Glomerular visceral epithelial cell (primary cell): ENCODE results near the gene ARHGEF11.

Source experiments
- DNase-seq: peaks from one replicate; pipeline ENCODE4 v3.0.0-alpha.2; 2016; ENCODE audit errors: extremely low spot score

Gene ARHGEF11

GRCh38 chr1:156896490-156897033 lies 149.0 kb downstream of the ARHGEF11 start:
- peak; percentile 94 for DNase-seq

GRCh38 chr1:156895927-156896326 lies 149.6 kb downstream of the ARHGEF11 start:
- no peak for DNase-seq

GRCh38 chr1:156895455-156895812 lies 150.1 kb downstream of the ARHGEF11 start:
- no peak for DNase-seq

DNA sequence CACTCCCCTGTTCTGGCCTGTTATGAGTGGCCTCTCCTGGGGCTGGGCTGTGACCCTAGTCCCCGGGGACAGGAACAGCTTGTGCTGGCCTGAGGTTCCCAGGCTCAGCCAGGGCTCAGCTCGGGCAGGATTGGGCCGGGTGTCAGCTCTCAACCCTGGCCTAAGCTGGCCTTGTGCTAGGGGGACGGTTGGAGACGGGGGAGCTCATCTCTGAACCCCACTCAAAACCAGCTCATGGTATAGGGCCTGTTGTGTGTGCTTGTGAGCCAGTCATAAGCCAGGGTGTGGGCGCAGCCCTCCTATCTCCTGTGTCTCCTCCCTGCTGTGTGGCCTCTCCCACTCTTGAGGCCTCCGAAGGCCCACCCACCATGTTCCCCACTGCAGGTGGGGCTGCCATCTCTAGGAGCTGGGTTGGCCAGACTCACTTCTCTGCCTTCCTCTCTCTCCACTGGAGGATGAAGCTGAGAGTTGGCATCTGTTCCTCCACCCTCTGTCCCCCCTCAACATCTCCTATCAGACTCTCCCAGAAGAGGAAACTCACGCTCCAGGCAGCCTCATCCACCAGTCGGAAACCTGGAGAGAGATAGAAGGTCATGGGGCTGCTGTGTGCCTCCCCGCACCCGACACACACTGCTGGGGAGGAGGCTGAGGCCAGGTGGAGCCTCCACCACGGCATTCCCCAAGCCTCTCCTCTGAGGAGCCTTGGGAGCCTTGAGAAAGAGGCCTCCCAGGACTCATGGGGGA lies 150.7 kb downstream of the ARHGEF11 start:
- no peak for DNase-seq

- DNase-seq = no peak
Observed at GRCh38 chr1:156894001-156894400, 151.5 kb downstream of the ARHGEF11 start.

DNA sequence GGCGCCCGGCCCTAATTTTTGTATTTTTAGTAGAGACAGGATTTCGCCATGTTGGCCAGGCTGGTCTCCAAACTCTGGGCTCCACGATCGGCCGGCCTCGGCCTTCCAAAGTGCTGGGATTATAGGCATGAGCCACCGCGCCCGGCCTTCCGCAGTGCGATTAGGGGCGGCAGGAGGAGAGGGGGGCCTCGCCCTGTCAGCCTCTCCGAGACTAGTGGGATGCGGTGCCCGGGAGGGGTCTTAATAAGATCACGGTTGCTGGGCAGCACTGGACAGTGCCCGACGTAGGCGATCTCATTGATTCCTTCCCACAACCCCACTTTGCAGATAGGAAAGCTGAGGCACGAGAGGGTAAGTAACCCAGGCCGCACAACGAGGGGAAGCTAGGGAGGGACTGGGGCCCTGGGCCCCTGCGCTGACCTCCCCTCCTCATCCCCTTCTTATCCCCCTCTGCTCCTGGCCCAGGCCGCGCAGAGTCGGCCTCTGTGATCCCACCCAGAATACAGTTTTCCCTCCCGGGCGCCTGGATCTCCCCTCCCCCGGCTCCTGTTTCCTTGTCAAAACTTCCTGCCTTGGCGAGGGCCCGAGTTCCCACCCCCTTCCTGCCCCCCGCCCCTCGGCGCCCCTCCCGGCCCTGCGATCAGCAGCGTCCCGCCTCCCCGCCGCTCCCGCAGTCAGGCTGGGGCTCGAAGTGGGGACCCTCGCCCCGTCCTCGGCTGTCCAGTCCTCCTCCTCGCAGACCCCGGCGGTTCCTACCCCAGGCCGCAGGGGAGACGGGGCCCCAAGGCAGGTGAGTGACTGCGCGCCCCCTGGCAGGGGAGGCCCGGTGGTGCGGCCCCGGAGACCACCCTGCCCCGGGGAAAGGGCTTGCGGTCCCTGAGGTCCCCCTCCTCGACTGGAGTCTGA lies 152.2 kb downstream of the ARHGEF11 start, which contains the start of gene PEAR1:
PEAR1 (plus strand) TSS at position 671 of the 906 bp plus-strand sequence. CDS start 10,209 bp downstream, outside the sequence.
- DNase-seq = no peak

DNA sequence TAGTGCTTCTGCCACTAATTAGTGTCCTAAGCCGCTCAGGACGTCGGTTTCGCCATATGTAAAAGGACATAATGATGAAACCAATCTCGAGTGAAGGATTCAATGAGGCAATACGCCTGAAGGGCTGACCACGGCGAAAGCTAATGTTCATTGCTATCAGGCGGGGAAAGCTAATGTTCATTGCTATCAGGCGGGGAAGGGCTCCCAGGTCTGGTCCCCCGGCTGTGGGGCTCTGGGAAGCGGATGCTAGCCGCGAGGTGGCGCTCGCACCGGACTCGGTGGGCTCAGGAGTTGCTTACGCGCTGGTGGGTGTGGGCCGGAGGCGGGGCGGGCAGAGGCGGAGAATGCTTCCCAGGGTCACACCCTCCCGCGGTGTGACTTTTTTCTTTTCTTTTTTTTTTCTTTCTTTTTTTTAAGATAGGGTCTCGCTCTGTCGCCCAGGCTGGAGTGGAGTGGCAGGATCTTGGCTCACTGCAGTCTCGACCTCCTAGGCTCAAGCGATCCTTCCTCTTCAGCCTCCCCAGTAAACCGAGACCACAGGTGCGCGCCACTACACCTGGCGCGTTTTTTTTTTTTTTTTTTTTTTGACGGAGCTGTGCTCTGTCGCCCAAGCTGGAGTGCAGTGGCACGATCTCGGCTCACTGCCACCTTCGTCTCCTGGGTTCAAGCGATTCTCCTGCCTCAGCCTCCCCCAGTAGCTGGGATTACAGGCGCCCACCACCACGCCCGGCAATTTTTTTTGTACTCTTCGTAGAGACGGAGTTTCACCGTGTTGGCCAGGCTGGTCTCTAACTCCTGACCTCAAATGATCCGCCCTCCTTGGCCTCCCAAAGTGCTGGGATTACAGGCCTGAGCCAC lies 153.1 kb downstream of the ARHGEF11 start:
- DNase-seq = peak; percentile 90

GRCh38 chr1:156889802-156890580 lies 155.6 kb downstream of the ARHGEF11 start:
- peak; percentile 79 for DNase-seq

- no peak for DNase-seq
Observed at GRCh38 chr1:156887734-156888133, 157.8 kb downstream of the ARHGEF11 start.

DNA sequence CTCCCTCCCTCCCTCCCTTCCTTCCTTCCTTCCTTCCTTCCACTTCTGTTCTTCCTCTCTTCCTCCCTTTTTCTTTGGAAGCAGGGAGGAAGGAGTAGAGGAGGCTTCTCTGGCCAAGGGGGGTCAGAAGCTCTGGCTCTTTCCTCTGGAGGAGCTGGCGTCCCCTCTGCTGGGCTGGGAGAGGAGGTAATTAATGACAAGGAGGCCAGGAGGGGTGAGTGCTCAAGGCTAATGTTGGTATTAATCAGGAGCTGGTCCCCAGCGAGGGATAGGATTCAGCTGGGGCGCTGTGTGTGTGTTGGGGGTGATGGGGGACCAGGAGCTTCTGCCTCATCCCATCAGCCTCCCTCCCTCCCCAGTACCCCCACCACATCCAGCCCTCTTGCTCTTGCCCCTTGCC lies 158.2 kb downstream of the ARHGEF11 start:
- DNase-seq = no peak

GRCh38 chr1:156886583-156887281 lies 158.8 kb downstream of the ARHGEF11 start:
- DNase-seq = no peak

GRCh38 chr1:156885880-156886355 lies 159.6 kb downstream of the ARHGEF11 start:
- DNase-seq = no peak

- DNase-seq = no peak
Observed at GRCh38 chr1:156885314-156885713, 160.2 kb downstream of the ARHGEF11 start.
